AG04450 (cell line): ENCODE data around the gene ADGRV1. TPM values are rescaled to one million over a fixed set of nuclear protein-coding genes. Genes with fewer than 3 reads are reported as not detected.

ENCODE experiments used
- CTCF ChIA-PET: fragments of 300-600, 350-600 bp; formaldehyde crosslinking; extraction: SDS; loops from one replicate; lab custom pipeline; 2022; ENCODE audit warnings: antibody characterized with exemption, inconsistent platforms; lab: Charles Lee
- POLR2A ChIA-PET: fragments of 350-600 bp; formaldehyde crosslinking; extraction: SDS; loops from one replicate; lab custom pipeline; 2021; ENCODE audit warnings: antibody characterized with exemption, inconsistent platforms; lab: Yijun Ruan, JAX
- DNase-seq: peaks from one replicate; pipeline ENCODE4 v3.0.0-alpha.2; 2011; ENCODE audit warnings: low read depth, low spot score
- H3K27ac ChIP-seq: one replicate; pipeline ENCODE4 v1.5.1; 2012; ENCODE audit warnings: low read depth, low read length, control low read depth
- H3K27me3 ChIP-seq: one replicate; pipeline ENCODE4 v1.6.0; 2012; ENCODE audit warnings: low read length; ENCODE audit not compliant: control insufficient read depth, insufficient read depth
- H3K4me3 ChIP-seq: 2 replicates; pipeline ENCODE4 v1.5.1; 2011; ENCODE audit warnings: mild to moderate bottlenecking, low read depth, low read length, control low read depth
- H3K9me3 ChIP-seq: 2 replicates; pipeline ENCODE4 v1.5.1; 2012; ENCODE audit warnings: low read length; ENCODE audit not compliant: control insufficient read depth, insufficient read depth
- polyA plus RNA-seq: library from polyadenylated mRNA; depleted of rRNA; stranded (reverse); fragments of >200 nt; gene quantifications from 2 replicates; pipeline ENCODE4 v1.2.3, GENCODE V29; 2011
- TF ChIP-seq, protein P1 (sequence below): IDR thresholded peaks from 2 replicates; pipeline ENCODE4 v1.5.1; 2011; ENCODE audit warnings: low read depth, low read length, control low read depth, inconsistent platforms

ADGRV1 gene
- polyA plus RNA-seq, 1 experiment: 0.06 TPM

- Histone ChIP-seq H3K4me3 (no peak overlapping the region), H3K9me3 (no peaks in the 10 kb centered on the region), H3K27me3 (no peaks in the 10 kb centered on the region), H3K27ac (no peak overlapping the region)
- TF ChIP-seq, protein P1, sequence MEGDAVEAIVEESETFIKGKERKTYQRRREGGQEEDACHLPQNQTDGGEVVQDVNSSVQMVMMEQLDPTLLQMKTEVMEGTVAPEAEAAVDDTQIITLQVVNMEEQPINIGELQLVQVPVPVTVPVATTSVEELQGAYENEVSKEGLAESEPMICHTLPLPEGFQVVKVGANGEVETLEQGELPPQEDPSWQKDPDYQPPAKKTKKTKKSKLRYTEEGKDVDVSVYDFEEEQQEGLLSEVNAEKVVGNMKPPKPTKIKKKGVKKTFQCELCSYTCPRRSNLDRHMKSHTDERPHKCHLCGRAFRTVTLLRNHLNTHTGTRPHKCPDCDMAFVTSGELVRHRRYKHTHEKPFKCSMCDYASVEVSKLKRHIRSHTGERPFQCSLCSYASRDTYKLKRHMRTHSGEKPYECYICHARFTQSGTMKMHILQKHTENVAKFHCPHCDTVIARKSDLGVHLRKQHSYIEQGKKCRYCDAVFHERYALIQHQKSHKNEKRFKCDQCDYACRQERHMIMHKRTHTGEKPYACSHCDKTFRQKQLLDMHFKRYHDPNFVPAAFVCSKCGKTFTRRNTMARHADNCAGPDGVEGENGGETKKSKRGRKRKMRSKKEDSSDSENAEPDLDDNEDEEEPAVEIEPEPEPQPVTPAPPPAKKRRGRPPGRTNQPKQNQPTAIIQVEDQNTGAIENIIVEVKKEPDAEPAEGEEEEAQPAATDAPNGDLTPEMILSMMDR: no peak
- ChIA-PET CTCF (interaction anchor here (1.0 kb wide), 1 partner anchor 27 kb away, joined by 3 read pairs; no protein-coding TSS in a partner anchor), POLR2A (no interaction called here)
- DNase-seq: no peak
These were observed 400.7 kb downstream of the ADGRV1 start for GRCh38 chr5:90959262-90959661.

DNA sequence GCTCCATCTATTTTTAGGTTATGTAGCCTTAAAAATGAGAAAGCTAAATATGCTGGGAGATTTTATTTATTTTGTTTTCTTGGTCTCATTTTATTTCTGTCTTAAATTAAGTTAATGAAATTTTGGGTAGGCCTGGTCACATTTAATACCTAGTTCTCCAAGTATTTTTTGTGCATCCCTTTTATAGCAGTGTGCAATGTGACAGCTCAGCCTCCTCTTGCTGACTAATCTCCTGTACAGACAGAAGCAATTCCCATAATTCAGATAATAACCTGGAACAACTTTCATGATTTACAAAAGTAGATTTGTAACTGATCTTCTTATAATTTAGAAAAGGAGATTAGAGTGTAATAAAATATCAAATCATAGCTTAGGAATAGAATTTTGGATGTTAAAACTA lies 403.9 kb downstream of the ADGRV1 start:
- no peak for DNase-seq
- H3K9me3 ChIP-seq: no peaks in the 10 kb centered on the region
- TF ChIP-seq, protein P1: no peak
- ChIA-PET CTCF (interaction anchor here (0.6 to 1.9 kb wide), 4 partner anchors 30 to 457 kb away, joined by 3 to 11 read pairs (median 5); no protein-coding TSS in a partner anchor), POLR2A (no interaction called here)
- H3K4me3 ChIP-seq: no peak overlapping the region
- H3K27me3 ChIP-seq: no peaks in the 10 kb centered on the region
- no peak overlapping the region for H3K27ac ChIP-seq

DNA sequence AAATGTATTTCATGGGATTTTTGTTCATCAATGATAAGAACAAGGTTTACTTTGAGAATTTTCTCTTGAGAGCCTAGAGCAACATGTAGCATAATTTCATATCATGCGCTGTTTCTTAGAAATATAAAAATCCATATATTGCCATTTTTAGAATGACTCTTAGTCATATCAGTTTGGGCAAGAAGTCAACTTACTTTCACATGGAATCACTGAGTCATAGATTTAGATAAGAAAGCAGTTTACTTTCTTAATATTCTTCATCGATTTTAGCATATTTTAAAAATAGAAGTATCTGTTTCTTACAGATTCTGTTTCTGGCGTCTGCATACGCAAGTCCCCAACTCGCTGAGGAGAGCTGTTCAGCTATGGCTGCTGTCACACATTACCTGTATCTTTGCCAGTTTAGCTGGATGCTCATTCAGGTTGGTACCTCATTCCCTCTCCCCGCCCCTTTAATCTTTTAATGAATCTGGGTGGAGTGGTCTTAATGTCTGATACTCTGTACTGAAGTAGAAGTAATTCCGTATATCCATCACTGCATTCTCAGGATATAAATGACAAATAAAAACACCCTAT lies 406.6 kb downstream of the ADGRV1 start:
- Histone ChIP-seq H3K4me3 (no peak overlapping the region), H3K9me3 (peaks cover 5% of the 10 kb centered on the region; the same call in 1 of the 2 replicates), H3K27me3 (no peaks in the 10 kb centered on the region), H3K27ac (no peak overlapping the region)
- ChIA-PET CTCF (interaction anchor here (1.2 kb wide), 1 partner anchor 454 kb away, joined by 3 read pairs; no protein-coding TSS in a partner anchor), POLR2A (no interaction called here)
- DNase-seq: no peak
- TF ChIP-seq, protein P1: no peak

GRCh38 chr5:90967443-90967842 lies 408.8 kb downstream of the ADGRV1 start:
- peaks cover 5% of the 10 kb centered on the region; the same call in 1 of the 2 replicates for H3K9me3 ChIP-seq
- POLR2A ChIA-PET: no interaction called here

DNA sequence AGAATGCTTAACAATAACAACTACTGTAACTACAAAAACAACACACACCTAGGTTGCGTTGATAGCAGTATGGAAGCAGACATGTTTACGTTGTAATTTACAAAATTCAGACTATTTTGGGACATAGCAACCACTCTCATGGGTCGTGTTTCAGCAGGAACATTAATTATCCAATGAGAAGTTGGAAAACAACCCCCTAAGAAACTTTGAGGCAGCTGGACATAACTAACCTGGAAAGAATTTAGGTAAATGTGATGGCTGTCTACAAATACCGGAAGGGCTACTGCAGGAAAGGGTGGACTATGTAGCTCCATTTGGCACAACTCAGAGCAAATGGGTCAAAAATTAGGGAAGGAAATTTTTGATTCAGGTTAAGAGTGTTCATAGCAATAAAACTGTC lies 409.3 kb downstream of the ADGRV1 start:
- peaks cover 5% of the 10 kb centered on the region; the same call in 1 of the 2 replicates for H3K9me3 ChIP-seq
- no peak overlapping the region for H3K27ac ChIP-seq
- no peak overlapping the region for H3K4me3 ChIP-seq
- DNase-seq: no peak
- TF ChIP-seq, protein P1: no peak
- H3K27me3 ChIP-seq: no peaks in the 10 kb centered on the region
- ChIA-PET CTCF (interaction anchor here (1.4 kb wide), 1 partner anchor 417 kb away, joined by 4 read pairs; no protein-coding TSS in a partner anchor), POLR2A (no interaction called here)

More at GRCh38 chr5:90967443-90967842, 408.8 kb downstream of the ADGRV1 start:
- Histone ChIP-seq H3K27ac (no peak overlapping the region), H3K27me3 (no peaks in the 10 kb centered on the region), H3K4me3 (no peak overlapping the region)
- TF ChIP-seq, protein P1: no peak
- CTCF ChIA-PET: interaction anchor here (0.6 to 1.4 kb wide), 3 partner anchors 26 to 418 kb away, joined by 3 to 4 read pairs (median 4); no protein-coding TSS in a partner anchor
- DNase-seq: no peak
